Measurements from ENCODE around the gene DAZAP1.

DNA sequence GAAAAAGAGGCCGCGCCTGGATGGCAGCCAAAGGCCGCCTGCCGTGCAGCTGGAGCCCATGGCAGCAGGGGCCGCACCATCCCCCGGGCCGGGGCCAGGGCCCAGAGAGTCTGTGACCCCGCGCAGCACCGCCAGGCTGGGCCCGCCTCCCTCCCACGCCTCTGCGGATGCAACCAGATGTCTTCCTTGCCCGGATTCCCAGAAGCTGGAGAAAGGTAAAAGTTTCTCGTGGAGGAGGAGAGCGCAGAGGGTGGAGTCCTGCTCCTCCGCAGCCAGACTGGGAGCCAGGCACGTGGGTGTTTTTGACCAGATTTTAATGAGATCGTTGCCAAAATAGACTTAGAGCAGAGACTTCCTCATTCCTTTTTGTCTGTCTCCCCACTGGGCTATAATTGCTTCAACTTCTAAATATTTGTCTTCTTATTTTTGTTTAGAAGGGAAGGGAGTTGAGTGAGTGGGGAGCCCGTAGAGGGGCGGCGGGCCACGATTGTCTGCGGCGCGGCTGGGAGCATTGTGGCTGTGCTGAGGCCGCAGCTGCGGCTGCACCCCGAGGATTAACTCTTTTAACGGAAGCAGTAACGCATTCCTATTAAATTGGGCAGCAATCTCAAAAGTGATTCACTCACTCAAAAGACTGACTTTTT is 46.4 kb upstream of the DAZAP1 start:
- TF ChIP-seq, protein P1, sequence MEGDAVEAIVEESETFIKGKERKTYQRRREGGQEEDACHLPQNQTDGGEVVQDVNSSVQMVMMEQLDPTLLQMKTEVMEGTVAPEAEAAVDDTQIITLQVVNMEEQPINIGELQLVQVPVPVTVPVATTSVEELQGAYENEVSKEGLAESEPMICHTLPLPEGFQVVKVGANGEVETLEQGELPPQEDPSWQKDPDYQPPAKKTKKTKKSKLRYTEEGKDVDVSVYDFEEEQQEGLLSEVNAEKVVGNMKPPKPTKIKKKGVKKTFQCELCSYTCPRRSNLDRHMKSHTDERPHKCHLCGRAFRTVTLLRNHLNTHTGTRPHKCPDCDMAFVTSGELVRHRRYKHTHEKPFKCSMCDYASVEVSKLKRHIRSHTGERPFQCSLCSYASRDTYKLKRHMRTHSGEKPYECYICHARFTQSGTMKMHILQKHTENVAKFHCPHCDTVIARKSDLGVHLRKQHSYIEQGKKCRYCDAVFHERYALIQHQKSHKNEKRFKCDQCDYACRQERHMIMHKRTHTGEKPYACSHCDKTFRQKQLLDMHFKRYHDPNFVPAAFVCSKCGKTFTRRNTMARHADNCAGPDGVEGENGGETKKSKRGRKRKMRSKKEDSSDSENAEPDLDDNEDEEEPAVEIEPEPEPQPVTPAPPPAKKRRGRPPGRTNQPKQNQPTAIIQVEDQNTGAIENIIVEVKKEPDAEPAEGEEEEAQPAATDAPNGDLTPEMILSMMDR (IDR thresholded peaks at IDR 0.05): peak in 1 of 4 experiments; percentile 22
- peak in 1 of 2 donors; percentile 18 for TF ChIP-seq POLR2A (IDR thresholded peaks at IDR 0.05)
